Measurements from ENCODE around the gene PRKX.
"Not testable (repeated sequence)": the region's sequence is repeated elsewhere in the genome, so short reads cannot be mapped to it uniquely, and the experiment has no call there.

The PRKX gene

GRCh38 chrX:3699821-3700381 is 13.5 kb downstream of the PRKX start:
- TF ChIP-seq CTCF (IDR thresholded peaks at IDR 0.05; ENCODE audit: low read depth, low read length, missing control alignments): no peak
- H3K4me3 ChIP-seq (replicated peaks; ENCODE audit: low read depth, low read length): no peak overlapping the region

GRCh38 chrX:3697701-3698279 is 15.7 kb downstream of the PRKX start:
- no peak for TF ChIP-seq CTCF (IDR thresholded peaks at IDR 0.05; ENCODE audit: low read depth, low read length, missing control alignments)
- DNase-seq (ENCODE audit: extremely low read depth, low read depth): no peak
- H3K4me3 ChIP-seq (replicated peaks; ENCODE audit: low read depth, low read length): no peak overlapping the region

More at GRCh38 chrX:3699821-3700381, 13.5 kb downstream of the PRKX start:
- DNase-seq (ENCODE audit: extremely low read depth, low read depth): no peak

- H3K4me3 ChIP-seq (replicated peaks; ENCODE audit: low read depth, low read length): no peak overlapping the region
- TF ChIP-seq CTCF (IDR thresholded peaks at IDR 0.05; ENCODE audit: low read depth, low read length, missing control alignments): no peak
- no peak for DNase-seq (ENCODE audit: extremely low read depth, low read depth)
Observed at GRCh38 chrX:3697220-3697684, 16.2 kb downstream of the PRKX start.

GRCh38 chrX:3695536-3695935 is 17.9 kb downstream of the PRKX start:
- no peak for TF ChIP-seq CTCF (IDR thresholded peaks at IDR 0.05; ENCODE audit: low read depth, low read length, missing control alignments)
- DNase-seq (ENCODE audit: extremely low read depth, low read depth): no peak
- no peak overlapping the region for H3K4me3 ChIP-seq (replicated peaks; ENCODE audit: low read depth, low read length)

- no peak overlapping the region for H3K4me3 ChIP-seq (replicated peaks; ENCODE audit: low read depth, low read length)
- no peak for DNase-seq (ENCODE audit: extremely low read depth, low read depth)
- TF ChIP-seq CTCF (IDR thresholded peaks at IDR 0.05; ENCODE audit: low read depth, low read length, missing control alignments): no peak
Observed at GRCh38 chrX:3690140-3690539, 23.3 kb downstream of the PRKX start.

- DNase-seq (ENCODE audit: extremely low read depth, low read depth); H3K4me3 ChIP-seq (replicated peaks; ENCODE audit: low read depth, low read length): not testable (repeated sequence)
Observed at GRCh38 chrX:3683236-3683635, 30.2 kb downstream of the PRKX start.

- no peak overlapping the region for H3K4me3 ChIP-seq (replicated peaks; ENCODE audit: low read depth, low read length)
- DNase-seq (ENCODE audit: extremely low read depth, low read depth): no peak
- no peak for TF ChIP-seq CTCF (IDR thresholded peaks at IDR 0.05; ENCODE audit: low read depth, low read length, missing control alignments)
Observed at GRCh38 chrX:3680459-3680858, 33.0 kb downstream of the PRKX start.

All from HFF-Myc (cell line).